H1 (cell line): ENCODE results near the gene MRPL17. TPM values are rescaled to one million over a fixed set of nuclear protein-coding genes. Genes with fewer than 3 reads are reported as not detected.

Experiments
- ATF2 ChIP-seq: IDR thresholded peaks from 2 replicates; pipeline ENCODE4 v1.6.1; 2012; ENCODE audit warnings: low read length, inconsistent platforms
- CHD2 ChIP-seq: IDR thresholded peaks from 2 replicates; pipeline ENCODE4 v1.6.1; 2012; ENCODE audit warnings: low read length, improper control_type of control experiment
- CREB1 ChIP-seq: IDR thresholded peaks from 2 replicates; pipeline ENCODE4 v1.6.1; 2012; ENCODE audit warnings: inconsistent platforms
- HDAC6 ChIP-seq: IDR thresholded peaks from one replicate; pipeline ENCODE4 v1.7.1; 2012; ENCODE audit warnings: low read depth, mild to moderate bottlenecking, inconsistent platforms, low read length, moderate library complexity
- KDM4A ChIP-seq: IDR thresholded peaks from one replicate; pipeline ENCODE4 v1.7.1; 2012; ENCODE audit warnings: low read depth, mild to moderate bottlenecking, moderate library complexity, low read length, inconsistent platforms; ENCODE audit not compliant: severe bottlenecking
- POLR2A ChIP-seq, 2 experiments: IDR thresholded peaks; 1 replicate in 1 of 2; 2 replicates in 1 of 2; pipeline ENCODE4 v1.6.1; 2011; ENCODE audit warnings: low read depth in 2 of 2, low read length in 2 of 2, mild to moderate bottlenecking in 2 of 2; ENCODE audit errors: control extremely low read depth in 1 of 2
- RXRA ChIP-seq: IDR thresholded peaks from 2 replicates; pipeline ENCODE4 v1.6.1; 2011; ENCODE audit warnings: low read depth, mild to moderate bottlenecking, low read length, moderate library complexity; ENCODE audit not compliant: insufficient read depth
- SIX5 ChIP-seq: IDR thresholded peaks from 2 replicates; pipeline ENCODE4 v1.6.1; 2011; ENCODE audit warnings: mild to moderate bottlenecking, low read depth, low read length
- SRF ChIP-seq: IDR thresholded peaks from 2 replicates; pipeline ENCODE4 v1.6.1; 2011; ENCODE audit warnings: mild to moderate bottlenecking, low read depth, low read length, moderate library complexity
- TAF1 ChIP-seq: IDR thresholded peaks from 2 replicates; pipeline ENCODE4 v1.6.1; 2011; ENCODE audit warnings: mild to moderate bottlenecking, low read depth, low read length
- USF2 ChIP-seq: IDR thresholded peaks from 2 replicates; pipeline ENCODE4 v1.6.1; 2011; ENCODE audit warnings: low read length, improper control_type of control experiment
- YY1 ChIP-seq: IDR thresholded peaks from 2 replicates; pipeline ENCODE4 v1.6.1; 2011; ENCODE audit warnings: low read depth, mild to moderate bottlenecking, low read length
- polyA plus RNA-seq, 7 experiments: library from polyadenylated mRNA; depleted of rRNA in 3 of 7; stranded (reverse) in 5 of 7; unstranded in 2 of 7; fragments of >200 nt in 5 of 7; fragments of 200-250 nt in 2 of 7; gene quantifications; 1 replicate in 5 of 7; 2 replicates in 1 of 7; 4 replicates in 1 of 7; pipeline versions ENCODE4 v1.2.1 to v1.2.3, GENCODE V29; 2011 to 2013; ENCODE audit warnings: missing spikeins in 2 of 7, mixed read lengths in 2 of 7
- total RNA-seq: library from RNA; stranded (reverse); fragmentation: NEBNext Ultra II Directional; extraction: Animal tissue kit (Norgen Biotek cat#: 25700); gene quantifications from 2 replicates; pipeline ENCODE4 v1.2.1, GENCODE V29; 2021

Gene MRPL17
- total and polyA plus RNA-seq, 2 of the 8 experiments (the other 6 are each of a cell fraction or from before 2014, with no cell fraction given): 55.7 to 70.5 TPM

- TF ChIP-seq ATF2 (no peak), SRF (no peak), HDAC6 (no peak), TAF1 (no peak), USF2 (no peak), POLR2A (IDR thresholded peaks at IDR 0.05; ENCODE audit: control extremely low read depth in 1 of 2, low read depth in 2 of 2, low read length in 2 of 2) (no peak), CHD2 (no peak), SIX5 (no peak), RXRA (no peak), YY1 (no peak), CREB1 (no peak), KDM4A (no peak)
- TF ChIP-seq, all 59 proteins: peak for 0
These were observed 47.8 kb downstream of the MRPL17 start (continued) for GRCh38 chr11:6635082-6635932.
